ENCODE measurements around the gene NR1H2.

The NR1H2 gene

GRCh38 chr19:50359328-50359818 lies 16.9 kb upstream of the NR1H2 start:
- DNase-seq (ENCODE audit: low spot score in 2 of 2) (no peak), ATAC-seq (no peak)
- H3K27ac Mint-ChIP-seq = peak overlapping the region; percentile 94
- peaks cover 71% of the 10 kb centered on the region for H3K4me1 Mint-ChIP-seq
- peaks cover 64% of the 10 kb centered on the region for H3K36me3 Mint-ChIP-seq
- peaks cover 2% of the 10 kb centered on the region for H3K9me3 Mint-ChIP-seq
- peak overlapping the region; percentile 69 for H3K4me3 Mint-ChIP-seq

- Mint-ChIP-seq H3K9me3 (peaks cover 2% of the 10 kb centered on the region), H3K4me1 (peaks cover 84% of the 10 kb centered on the region), H3K36me3 (peaks cover 69% of the 10 kb centered on the region), H3K4me3 (peak overlapping the region; percentile 69), H3K27ac (peak overlapping the region; percentile 94)
- no peak for ATAC-seq
- DNase-seq (ENCODE audit: low spot score in 2 of 2) = peak in 1 of 2 donors; percentile 75
Observed at GRCh38 chr19:50361290-50362029, 14.8 kb upstream of the NR1H2 start.

- Mint-ChIP-seq H3K4me3 (peak overlapping the region; percentile 69), H3K9me3 (peaks cover 2% of the 10 kb centered on the region), H3K27ac (peak overlapping the region; percentile 94), H3K4me1 (peaks cover 81% of the 10 kb centered on the region), H3K36me3 (peaks cover 69% of the 10 kb centered on the region)
- ATAC-seq = no peak
- peak in 1 of 2 donors; percentile 64 for DNase-seq (ENCODE audit: low spot score in 2 of 2)
Observed at GRCh38 chr19:50362030-50362412, 14.2 kb upstream of the NR1H2 start.

GRCh38 chr19:50362656-50363424 lies 13.4 kb upstream of the NR1H2 start:
- Mint-ChIP-seq H3K4me1 (peaks cover 80% of the 10 kb centered on the region), H3K36me3 (peaks cover 69% of the 10 kb centered on the region), H3K9me3 (peaks cover 2% of the 10 kb centered on the region), H3K27ac (peak overlapping the region; percentile 94), H3K4me3 (peak overlapping the region; percentile 69)
- peak; percentile 78 for ATAC-seq
- DNase-seq (ENCODE audit: low spot score in 2 of 2) = peak in 1 of 2 donors; percentile 84

GRCh38 chr19:50365434-50366306 lies 10.6 kb upstream of the NR1H2 start, which contains the start of gene NAPSA:
Gene NAPSA (minus strand): TSS chr19:50365639. CDS start chr19:50365621, 18 bp downstream.
- Mint-ChIP-seq H3K36me3 (peaks cover 40% of the 10 kb centered on the region), H3K9me3 (peaks cover 2% of the 10 kb centered on the region), H3K4me1 (peaks cover 67% of the 10 kb centered on the region), H3K27ac (peak within 1 kb of the TSS; percentile 94), H3K4me3 (peak within 1 kb of the TSS; percentile 69)
- ATAC-seq = no peak
- peak in 1 of 2 donors; percentile 68 for DNase-seq (ENCODE audit: low spot score in 2 of 2)

- Mint-ChIP-seq H3K27ac (peak overlapping the region; percentile 73), H3K36me3 (peaks cover 15% of the 10 kb centered on the region), H3K9me3 (no peaks in the 10 kb centered on the region), H3K4me3 (peak overlapping the region; percentile 80), H3K4me1 (peaks cover 35% of the 10 kb centered on the region)
- peak; percentile 60 for ATAC-seq
- peak; percentile 73 to 91 for DNase-seq (ENCODE audit: low spot score in 2 of 2)
Observed at GRCh38 chr19:50368649-50369570, 7.3 kb upstream of the NR1H2 start.

- Mint-ChIP-seq H3K4me3 (no peak overlapping the region), H3K4me1 (peaks cover 29% of the 10 kb centered on the region), H3K36me3 (peaks cover 18% of the 10 kb centered on the region), H3K27ac (no peak overlapping the region), H3K9me3 (no peaks in the 10 kb centered on the region)
- ATAC-seq (no peak), DNase-seq (ENCODE audit: low spot score in 2 of 2) (no peak)
Observed at GRCh38 chr19:50371914-50372475, 4.3 kb upstream of the NR1H2 start.

- H3K4me1 Mint-ChIP-seq = peaks cover 46% of the 10 kb centered on the region
- no peaks in the 10 kb centered on the region for H3K9me3 Mint-ChIP-seq
- peak overlapping the region; percentile 93 for H3K4me3 Mint-ChIP-seq
- ATAC-seq (peak; percentile 4), DNase-seq (ENCODE audit: low spot score in 2 of 2) (no peak)
- peak overlapping the region; percentile 98 for H3K27ac Mint-ChIP-seq
- peaks cover 62% of the 10 kb centered on the region for H3K36me3 Mint-ChIP-seq
Observed at GRCh38 chr19:50377051-50377461, 799 bp downstream of the NR1H2 start.

- Mint-ChIP-seq H3K9me3 (no peaks in the 10 kb centered on the region), H3K4me3 (peak overlapping the region; percentile 93), H3K4me1 (peaks cover 46% of the 10 kb centered on the region), H3K27ac (peak overlapping the region; percentile 98), H3K36me3 (peaks cover 63% of the 10 kb centered on the region)
- ATAC-seq = no peak
- no peak for DNase-seq (ENCODE audit: low spot score in 2 of 2)
Observed at GRCh38 chr19:50377517-50377916, 1.3 kb downstream of the NR1H2 start.

GRCh38 chr19:50378169-50378862 lies 2.1 kb downstream of the NR1H2 start:
- Mint-ChIP-seq H3K4me1 (peaks cover 50% of the 10 kb centered on the region), H3K27ac (no peak overlapping the region), H3K36me3 (peaks cover 68% of the 10 kb centered on the region), H3K4me3 (peak overlapping the region; percentile 93), H3K9me3 (no peaks in the 10 kb centered on the region)
- no peak for DNase-seq (ENCODE audit: low spot score in 2 of 2)
- ATAC-seq = no peak

GRCh38 chr19:50378863-50379236 lies 2.6 kb downstream of the NR1H2 start:
- peaks cover 55% of the 10 kb centered on the region for H3K4me1 Mint-ChIP-seq
- DNase-seq (ENCODE audit: low spot score in 2 of 2) = no peak
- H3K9me3 Mint-ChIP-seq = no peaks in the 10 kb centered on the region
- peaks cover 71% of the 10 kb centered on the region for H3K36me3 Mint-ChIP-seq
- no peak overlapping the region for H3K4me3 Mint-ChIP-seq
- no peak overlapping the region for H3K27ac Mint-ChIP-seq
- ATAC-seq = no peak

GRCh38 chr19:50379602-50380001 lies 3.3 kb downstream of the NR1H2 start:
- Mint-ChIP-seq H3K9me3 (no peaks in the 10 kb centered on the region), H3K4me1 (peaks cover 62% of the 10 kb centered on the region), H3K27ac (no peak overlapping the region), H3K4me3 (no peak overlapping the region), H3K36me3 (peaks cover 79% of the 10 kb centered on the region)
- no peak for DNase-seq (ENCODE audit: low spot score in 2 of 2)
- ATAC-seq = no peak

- peaks cover 84% of the 10 kb centered on the region for H3K36me3 Mint-ChIP-seq
- peaks cover 68% of the 10 kb centered on the region for H3K4me1 Mint-ChIP-seq
- no peak overlapping the region for H3K4me3 Mint-ChIP-seq
- no peak overlapping the region for H3K27ac Mint-ChIP-seq
- H3K9me3 Mint-ChIP-seq = no peaks in the 10 kb centered on the region
- ATAC-seq (no peak), DNase-seq (ENCODE audit: low spot score in 2 of 2) (no peak)
Observed at GRCh38 chr19:50380137-50380536, 3.9 kb downstream of the NR1H2 start.

Measured in stimulated activated effector memory CD8-positive, alpha-beta T cell treated with anti-CD3 and anti-CD28 coated beads, Interleukin-12 subunit alpha, Interleukin-12 subunit beta, amount 100 ng/mL, for 72 hours (primary cell).